Activated T-cell treated with anti-CD3 and anti-CD28 coated beads for 24 hours (primary cell): ENCODE results near the gene RAB11FIP4.

Experiments used
- DNase-seq: peaks from one replicate; pipeline ENCODE4 v3.0.0-alpha.2; 2020; ENCODE audit warnings: low read depth

The RAB11FIP4 gene

DNA sequence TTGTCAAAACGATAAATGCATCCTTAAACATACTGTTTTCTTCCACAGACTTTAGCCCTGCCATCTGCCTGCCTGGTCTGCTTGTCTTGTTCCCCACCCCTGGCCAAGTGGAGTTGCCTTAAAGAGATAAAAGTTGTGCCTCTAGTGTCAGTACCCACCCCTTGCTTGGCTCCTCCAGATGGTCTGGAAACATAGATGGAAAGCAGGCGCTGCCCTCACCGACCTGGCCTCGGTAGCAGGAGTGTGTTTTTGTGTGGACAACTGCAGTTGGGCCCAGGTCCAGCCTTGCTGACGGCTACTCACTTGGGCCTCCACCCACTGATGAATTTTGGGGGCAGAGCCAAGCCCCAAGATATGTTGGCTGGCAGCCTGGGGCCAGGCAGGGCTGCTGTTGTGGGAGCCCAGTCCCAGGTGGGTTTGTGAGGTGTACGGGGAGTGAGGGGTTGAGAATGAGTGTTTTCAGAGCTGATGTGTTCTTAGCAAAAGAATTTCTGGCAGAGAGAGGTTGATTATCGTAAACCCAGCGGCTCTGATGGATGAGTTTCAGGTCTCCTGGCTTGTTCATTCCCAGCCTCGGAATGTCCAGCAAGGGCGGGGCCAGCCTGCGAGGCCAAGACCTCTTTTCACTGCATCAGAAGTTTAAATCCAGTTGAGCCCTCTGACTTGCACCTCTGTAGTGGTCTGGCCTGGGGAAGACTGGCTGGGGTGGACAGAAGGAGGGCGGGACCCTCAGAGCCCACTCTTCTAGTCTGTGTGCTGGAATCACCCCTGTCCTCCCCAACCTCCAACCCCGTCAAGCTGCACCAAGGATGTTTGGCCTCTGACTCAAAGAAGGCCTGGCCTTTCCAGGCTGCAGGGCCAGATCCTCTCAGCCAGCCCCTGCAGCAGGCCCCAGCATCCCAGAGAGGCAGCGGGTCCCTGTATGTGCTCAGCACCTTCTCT is 179.7 kb downstream of the RAB11FIP4 start:
- no peak for DNase-seq

DNA sequence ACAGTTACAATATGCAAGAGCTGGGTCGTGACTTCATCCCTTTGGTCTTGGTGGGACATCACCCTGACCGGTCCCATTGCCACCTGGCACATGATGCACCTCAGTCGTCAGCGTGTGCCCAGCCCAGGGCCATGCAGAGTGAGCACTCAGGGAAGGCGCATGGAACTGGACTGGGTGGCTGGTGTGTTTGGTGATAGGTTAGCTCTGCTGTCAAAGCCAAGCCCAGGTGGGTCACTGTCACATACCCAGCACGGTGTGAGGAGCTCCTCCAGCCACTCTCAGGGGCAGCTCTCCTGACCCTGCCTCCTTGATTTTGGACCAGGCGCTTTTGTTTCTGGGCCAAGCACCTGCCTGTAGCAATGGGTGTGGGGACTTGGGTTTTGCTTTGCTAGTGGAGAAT is 180.9 kb downstream of the RAB11FIP4 start:
- no peak for DNase-seq

- DNase-seq, result no peak
Observed at GRCh38 chr17:31573047-31573446, 181.6 kb downstream of the RAB11FIP4 start.

GRCh38 chr17:31573861-31574260 is 182.4 kb downstream of the RAB11FIP4 start:
- no peak for DNase-seq

DNA sequence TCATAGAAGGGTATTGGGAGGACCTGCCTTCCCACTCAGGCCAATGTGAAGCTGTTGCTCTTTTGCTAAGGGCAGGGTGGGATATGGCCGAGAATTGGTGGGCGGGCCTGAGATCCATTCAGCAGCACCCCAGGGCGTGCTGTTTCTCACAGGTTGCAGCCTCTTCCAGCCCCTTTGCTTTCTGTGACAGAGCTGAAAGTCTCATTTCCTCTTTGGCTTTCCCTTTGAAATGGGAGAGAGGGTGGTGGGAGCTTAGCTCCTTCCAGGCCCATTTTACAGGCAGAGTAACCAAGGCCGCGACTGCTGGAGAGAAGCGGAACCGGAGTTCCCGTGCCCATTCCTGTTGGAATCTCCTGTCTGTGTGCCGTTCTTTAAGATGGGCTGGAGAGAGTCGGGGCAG is 183.0 kb downstream of the RAB11FIP4 start:
- DNase-seq, result no peak

GRCh38 chr17:31575043-31575442 is 183.6 kb downstream of the RAB11FIP4 start:
- DNase-seq, result no peak

DNA sequence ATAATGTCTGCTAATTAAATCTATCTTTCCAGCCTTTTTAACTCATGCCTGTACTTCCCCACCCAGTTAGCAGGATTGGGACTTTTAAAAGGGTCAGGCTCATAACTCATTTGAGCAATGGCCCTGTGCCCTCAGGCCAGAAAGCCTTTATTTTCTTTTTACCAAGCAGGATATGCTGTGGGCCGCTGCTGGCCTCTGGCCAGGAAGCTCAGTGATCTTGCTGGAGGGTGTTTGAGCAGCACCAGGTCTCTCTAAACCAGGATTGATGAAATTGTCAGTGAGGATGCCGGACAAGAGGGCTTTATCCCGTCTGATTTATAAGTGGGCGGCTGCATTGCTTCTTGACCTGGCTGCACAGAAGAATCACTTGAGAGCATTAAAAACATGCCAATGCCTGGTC is 187.8 kb downstream of the RAB11FIP4 start:
- DNase-seq, result no peak

GRCh38 chr17:31580316-31580705 is 188.8 kb downstream of the RAB11FIP4 start:
- no peak for DNase-seq

DNA sequence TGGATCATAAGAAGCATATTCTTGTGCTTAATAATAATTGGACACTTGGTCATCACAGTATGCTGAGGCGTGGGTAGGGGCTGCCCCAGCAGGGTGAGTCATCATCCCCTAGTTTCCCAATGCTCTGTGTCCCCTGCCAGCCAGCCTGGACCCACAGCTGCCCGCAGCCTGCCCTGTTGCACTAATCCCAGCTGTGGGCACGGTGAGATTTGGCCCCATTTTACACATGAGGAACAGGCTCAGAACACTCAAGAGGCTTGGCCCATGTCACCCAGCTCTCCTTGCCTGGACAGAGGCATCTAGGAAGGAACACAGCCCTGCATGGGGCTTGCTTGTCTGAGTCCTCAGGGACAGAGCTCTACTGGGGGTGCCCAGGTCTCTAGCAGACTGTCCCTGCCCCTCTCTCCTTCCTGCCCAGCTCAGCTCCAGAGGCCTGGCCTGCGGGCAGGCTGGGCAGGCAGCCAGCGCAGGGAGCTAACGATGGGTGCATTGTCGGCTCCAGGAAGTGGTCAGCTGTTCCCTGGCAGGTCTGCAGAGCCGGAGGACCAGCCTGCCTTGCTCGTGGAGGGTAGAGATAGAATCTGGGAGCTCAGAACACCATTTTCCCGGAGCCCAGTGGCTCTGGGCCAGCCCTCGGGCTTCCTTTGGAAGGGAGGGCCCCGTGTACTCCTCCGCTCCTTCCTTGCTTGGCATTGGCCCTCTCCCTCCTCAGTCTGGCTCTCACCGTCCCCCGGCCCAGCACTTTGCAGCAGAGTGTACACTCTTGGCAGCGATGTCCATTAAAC is 189.4 kb downstream of the RAB11FIP4 start:
- no peak for DNase-seq

DNA sequence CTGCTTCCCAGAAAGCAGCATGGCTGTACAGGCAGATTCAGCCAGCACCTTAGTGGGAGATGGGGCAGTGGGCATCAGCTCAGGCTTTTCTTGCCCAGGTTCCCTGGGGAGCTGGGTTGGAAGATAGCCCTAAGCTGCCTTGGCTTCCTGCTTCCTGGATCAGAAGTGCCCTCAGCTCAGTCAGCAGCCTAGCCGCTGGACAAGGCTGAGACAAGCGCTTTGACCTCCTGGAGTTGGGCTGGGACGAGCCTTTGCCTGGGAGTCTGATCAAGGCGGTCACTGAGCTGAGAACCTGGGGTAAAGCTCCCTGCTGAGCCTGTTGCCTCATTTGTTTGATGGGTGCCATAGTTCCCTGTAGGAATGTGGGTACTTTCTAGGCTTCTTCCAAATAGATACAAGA is 190.0 kb downstream of the RAB11FIP4 start:
- DNase-seq, result no peak

GRCh38 chr17:31582151-31582907 is 190.9 kb downstream of the RAB11FIP4 start:
- no peak for DNase-seq

- DNase-seq, result no peak
Observed at GRCh38 chr17:31583772-31584356, 192.4 kb downstream of the RAB11FIP4 start.

GRCh38 chr17:31584438-31585279 is 193.2 kb downstream of the RAB11FIP4 start:
- DNase-seq, result no peak

GRCh38 chr17:31585280-31585630 is 193.8 kb downstream of the RAB11FIP4 start:
- no peak for DNase-seq

- DNase-seq, result no peak
Observed at GRCh38 chr17:31586946-31587345, 195.5 kb downstream of the RAB11FIP4 start.

DNA sequence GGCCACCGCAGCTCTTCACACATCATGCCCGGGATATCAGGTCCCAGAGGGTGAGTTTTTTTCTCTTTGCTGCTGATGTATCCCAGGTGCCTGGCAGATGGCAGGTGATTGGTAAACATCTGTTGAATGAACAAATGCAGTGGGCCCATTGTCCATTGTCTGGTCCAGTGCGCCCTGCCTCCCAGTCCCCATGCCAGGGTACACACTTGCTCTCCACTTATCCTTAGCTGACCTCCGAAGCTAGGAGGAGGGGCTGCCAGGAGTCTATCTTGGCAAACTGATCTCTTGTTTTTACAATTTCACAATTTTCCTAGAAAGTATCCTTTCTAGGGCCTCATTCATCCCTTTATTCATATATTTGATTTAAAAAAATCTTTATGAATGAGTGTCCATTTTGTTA is 196.0 kb downstream of the RAB11FIP4 start:
- no peak for DNase-seq
